D721Med (cell line): Measurements from ENCODE around the gene KRT6A.
"Not testable (repeated sequence)": the region's sequence is repeated elsewhere in the genome, so short reads cannot be mapped to it uniquely, and the experiment has no call there.

Source experiments
- DNase-seq: peaks from one replicate; pipeline ENCODE4 v3.0.0; 2011; ENCODE audit warnings: low spot score; ENCODE audit not compliant: insufficient read length
- FAIRE-seq: peaks from 2 replicates; lab custom pipeline; 2011; peaks lifted over from hg19 to GRCh38; lab: Jason Lieb, UNC
- CTCF ChIP-seq: IDR thresholded peaks from 2 replicates; pipeline ENCODE4 v1.5.1; 2012; ENCODE audit warnings: mild to moderate bottlenecking, control low read depth; ENCODE audit not compliant: insufficient read depth; ENCODE audit errors: missing control alignments

The KRT6A gene

GRCh38 chr12:52501490-52501889, 8.4 kb upstream of the KRT6A start:
- FAIRE-seq (no peak), DNase-seq (no peak)
- TF ChIP-seq CTCF, result no peak

GRCh38 chr12:52500574-52500973, 7.5 kb upstream of the KRT6A start:
- not testable (repeated sequence) for FAIRE-seq, DNase-seq

GRCh38 chr12:52499806-52500560, 6.9 kb upstream of the KRT6A start:
- FAIRE-seq (no peak), DNase-seq (no peak)
- no peak for TF ChIP-seq CTCF

GRCh38 chr12:52498946-52499345, 5.9 kb upstream of the KRT6A start:
- FAIRE-seq (no peak), DNase-seq (no peak)
- no peak for TF ChIP-seq CTCF

GRCh38 chr12:52497975-52498374, 4.9 kb upstream of the KRT6A start:
- no peak for DNase-seq
- FAIRE-seq, result no peak
- no peak for TF ChIP-seq CTCF

GRCh38 chr12:52496590-52497071, 3.6 kb upstream of the KRT6A start:
- FAIRE-seq, result no peak
- no peak for TF ChIP-seq CTCF
- DNase-seq, result no peak

GRCh38 chr12:52496054-52496453, 3.0 kb upstream of the KRT6A start:
- no peak for FAIRE-seq
- DNase-seq, result no peak
- no peak for TF ChIP-seq CTCF

- no peak for DNase-seq
- no peak for TF ChIP-seq CTCF
- no peak for FAIRE-seq
These were observed 2.3 kb upstream of the KRT6A start for GRCh38 chr12:52495389-52495788.
